Activated T-cell treated with anti-CD3 and anti-CD28 coated beads, Interleukin-2, amount 50 U/mL, for 1 hour (primary cell): ENCODE results near the gene BMP8A.
A peak's percentile ranks its signal among the peaks of the same experiment; 100 is the strongest.

ENCODE experiments used
- DNase-seq: peaks from one replicate; pipeline ENCODE4 v3.0.0-alpha.2; 2020

Gene BMP8A

DNA sequence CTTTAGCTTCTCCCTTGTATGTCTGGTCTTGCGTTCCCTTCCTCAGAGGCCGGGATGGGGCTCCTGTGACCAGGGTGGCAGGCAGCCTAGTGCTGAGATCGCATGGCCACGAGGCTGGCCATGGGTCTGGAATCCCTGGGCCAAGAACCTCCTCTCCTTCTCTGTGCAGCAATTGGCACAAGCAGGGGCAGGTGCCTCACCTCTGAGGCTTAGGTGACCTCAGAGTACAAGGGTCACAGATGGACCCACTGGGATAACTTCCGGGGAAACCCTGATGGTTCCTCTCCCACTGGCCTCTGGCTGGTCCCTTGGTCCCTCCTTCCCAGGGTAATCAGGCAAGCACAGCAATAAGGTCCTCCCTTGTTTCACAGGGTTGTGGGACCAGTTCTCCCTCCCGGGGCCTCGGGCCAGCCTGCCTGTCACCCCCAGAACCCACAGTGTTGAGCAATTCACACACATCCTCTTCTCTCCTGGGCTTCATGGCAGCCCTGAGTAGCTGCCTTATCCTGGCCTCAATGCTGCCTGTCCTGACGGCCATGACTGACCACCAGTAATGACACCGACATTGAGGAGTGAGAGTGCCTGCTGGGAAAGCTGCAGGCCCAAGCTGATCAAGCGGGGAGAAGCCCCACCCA is 38.6 kb downstream of the BMP8A start:
- DNase-seq, result no peak

DNA sequence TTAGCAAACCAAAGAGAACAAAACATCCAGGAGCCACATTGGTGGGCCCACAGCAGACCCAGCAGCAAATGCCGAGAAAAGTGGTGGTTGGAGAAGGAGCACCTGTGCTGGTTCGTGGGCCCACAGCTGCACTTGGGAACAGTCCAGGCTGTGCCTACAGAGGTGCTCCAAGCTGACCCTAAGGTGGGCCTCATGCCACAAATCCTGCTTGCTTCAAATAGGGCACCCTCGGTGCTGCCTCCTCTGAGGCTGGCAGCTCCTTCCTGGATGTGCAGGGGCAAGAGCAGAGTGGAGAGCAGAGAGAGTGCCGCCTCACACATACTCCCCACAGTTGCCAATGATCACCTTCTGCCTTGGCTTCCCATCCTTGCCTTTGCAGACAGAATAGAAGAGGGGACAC is 40.1 kb downstream of the BMP8A start:
- DNase-seq, result no peak

DNA sequence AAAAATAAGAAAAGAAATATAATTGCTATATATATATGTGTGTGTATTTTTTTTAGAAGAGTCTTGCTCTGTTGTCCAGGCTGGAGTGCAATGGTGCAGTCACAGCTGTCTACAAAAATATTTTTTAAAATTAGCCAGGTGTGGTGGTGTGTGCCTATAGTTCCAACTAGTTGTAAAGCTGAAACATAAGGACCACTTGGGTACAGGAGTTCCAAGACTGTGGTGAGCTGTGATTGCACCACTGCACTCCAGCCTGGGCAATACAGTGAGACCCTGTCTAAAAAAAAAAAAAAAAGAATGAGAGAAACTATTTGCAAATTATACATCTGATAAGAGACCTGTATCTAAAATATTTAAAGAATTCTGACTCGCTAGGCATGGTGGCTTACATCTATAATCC is 42.0 kb downstream of the BMP8A start:
- DNase-seq, result no peak

DNA sequence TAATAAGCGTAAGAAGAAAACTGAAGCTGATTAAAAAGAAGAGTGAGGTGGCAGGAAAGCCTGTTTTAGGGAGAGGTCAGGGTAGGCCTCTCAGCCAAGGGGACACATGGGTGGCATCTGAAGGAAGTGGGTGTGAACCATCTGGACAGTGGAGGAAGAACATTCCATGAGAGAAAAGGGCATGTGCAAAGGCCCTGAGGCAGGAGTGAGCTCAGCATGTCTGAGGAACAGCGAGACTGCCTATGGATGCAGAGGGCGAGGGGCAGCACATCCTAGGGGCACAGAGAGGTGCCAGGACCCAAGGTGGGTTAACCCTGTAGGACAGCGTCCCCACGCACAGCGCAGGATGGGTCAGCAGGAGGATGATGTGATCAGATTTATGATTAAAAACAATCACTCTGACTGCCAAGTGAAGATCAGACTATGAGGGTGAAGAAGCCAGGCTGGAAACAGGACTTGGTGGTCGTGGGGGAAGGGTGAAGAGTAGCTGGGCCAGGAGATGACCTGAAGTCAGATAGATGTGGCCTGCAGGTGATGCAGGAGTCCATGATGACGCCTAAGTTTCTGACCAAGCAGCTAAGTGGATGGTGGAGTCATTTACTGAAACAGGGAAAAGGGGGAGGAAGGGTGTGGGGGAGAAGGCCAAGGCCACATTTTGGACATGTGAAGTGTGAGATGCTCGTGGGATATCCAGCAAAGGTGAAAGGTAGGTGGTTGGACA is 47.3 kb downstream of the BMP8A start:
- no peak for DNase-seq

DNA sequence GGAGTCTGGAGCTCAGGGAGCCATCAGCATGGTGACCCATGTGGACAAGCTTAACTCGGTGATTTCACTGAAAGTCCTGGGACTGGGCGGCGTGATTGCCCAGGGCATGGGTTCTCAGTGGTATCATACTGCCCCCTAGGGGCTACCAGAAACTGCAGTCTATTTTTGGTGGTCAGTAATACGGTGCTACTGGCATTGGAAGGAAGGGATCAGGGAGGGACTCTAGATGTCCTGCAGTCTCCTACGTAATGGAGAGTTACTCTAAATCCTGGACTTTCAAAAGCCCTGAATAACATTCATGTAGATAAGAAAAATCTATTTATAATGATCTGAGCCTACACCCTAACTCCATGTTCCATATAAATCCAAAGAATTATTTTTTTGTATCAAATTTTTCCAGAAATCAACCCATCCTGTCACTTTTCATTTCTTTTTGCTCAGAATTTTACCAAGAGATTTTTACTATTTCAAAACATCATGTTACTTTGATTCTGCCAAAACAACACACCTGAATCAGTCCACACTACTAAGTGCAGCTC is 47.9 kb downstream of the BMP8A start:
- peak; percentile 31 for DNase-seq

DNA sequence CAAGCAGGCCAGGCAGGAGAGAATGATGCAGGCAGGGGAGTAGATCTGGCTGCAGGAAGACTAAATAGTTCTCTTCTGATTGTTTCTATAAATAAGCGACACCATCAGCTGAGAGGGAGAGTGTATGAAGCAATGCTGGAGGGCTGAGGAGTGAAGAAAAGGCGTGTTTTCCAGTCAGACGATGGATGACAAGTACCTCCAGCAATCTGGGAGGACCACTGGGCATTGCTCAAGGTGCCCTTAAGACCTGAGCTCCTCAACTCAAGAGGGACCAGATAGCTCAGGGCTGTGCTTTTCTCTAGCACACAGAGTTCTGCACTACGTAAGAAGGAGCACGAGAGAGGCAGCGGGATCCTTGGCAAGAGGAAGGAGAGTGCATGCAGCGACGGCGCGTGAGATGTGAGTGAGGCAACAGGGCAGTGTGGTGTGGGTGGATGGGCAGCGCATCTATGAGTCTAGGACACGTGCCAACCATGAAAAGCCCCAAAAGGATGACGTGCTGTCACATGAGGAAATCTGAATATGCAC is 49.1 kb downstream of the BMP8A start:
- DNase-seq, result no peak

DNA sequence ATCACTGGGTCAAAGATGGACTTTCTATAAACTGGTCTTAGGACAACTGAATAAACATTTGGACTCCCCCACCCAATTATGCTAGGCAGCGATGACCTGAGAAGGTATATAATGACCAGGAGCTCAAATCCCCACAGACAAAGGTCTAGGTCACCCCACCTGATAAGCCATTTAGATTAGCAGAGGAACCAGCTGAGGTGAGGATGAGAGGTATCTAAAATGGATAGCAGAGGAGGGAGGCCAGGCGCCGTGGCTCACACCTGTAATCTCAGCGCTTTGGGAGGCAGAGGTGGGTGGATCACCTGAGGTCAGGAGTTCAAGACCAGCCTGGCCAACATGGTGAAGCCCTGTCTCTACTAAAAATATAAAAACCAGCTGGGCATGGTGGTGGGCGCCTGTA is 51.5 kb downstream of the BMP8A start:
- DNase-seq, result no peak

DNA sequence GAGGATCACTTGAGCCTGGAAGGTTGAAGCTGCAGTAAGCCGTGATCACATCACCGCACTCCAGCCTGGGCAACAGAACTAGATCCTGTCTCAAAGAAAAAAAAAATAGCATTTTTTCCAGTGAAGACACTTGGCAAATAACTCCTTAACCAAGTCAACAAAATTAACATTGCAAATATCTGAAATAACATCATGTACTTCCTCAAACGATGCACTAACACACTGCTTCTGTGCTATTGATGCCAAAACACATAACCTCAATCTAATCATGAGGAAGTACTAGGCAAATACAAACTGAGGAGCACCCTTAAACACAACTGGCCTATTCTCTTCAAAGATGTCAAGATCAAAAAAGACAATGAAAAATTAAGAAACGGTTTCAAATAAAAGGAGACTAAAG is 52.9 kb downstream of the BMP8A start:
- DNase-seq, result no peak

DNA sequence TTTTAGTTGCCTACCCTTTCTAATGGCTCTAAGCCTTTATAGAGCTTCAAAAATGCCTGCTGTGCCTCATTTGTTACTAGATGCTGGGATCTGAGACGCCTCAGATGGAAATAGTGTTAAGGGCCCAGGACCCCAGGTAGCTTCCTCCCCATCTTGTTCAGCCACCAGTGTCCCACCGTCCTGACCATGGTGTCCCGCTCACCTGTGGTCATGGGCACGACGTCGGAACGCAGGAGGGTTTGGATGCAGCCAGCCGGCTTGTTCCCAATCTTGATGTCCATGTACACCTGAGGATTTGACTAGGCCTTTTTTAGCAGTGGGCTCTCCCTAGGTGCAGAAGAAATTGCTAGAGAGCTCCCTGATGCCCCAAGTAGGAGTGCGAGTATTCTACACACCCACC is 54.1 kb downstream of the BMP8A start:
- DNase-seq, result no peak

DNA sequence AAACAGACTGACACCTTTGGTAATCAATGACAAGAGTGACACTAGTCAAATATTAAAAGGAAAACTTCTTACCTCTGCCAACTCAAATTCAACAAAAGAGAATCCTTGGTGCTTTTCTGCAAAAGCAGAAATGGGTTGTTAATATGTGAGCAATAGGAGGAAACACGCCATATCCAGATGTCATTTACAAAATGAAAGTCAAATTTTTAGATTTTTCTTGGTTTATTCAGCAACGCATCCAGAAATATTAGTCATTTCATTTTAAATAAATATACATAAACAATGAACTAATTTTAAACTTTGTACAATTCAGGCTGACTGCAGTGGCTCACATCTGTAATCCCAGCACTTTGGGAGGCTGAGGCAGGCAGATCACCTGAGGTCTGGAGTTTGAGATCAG is 62.8 kb downstream of the BMP8A start:
- DNase-seq, result no peak

DNA sequence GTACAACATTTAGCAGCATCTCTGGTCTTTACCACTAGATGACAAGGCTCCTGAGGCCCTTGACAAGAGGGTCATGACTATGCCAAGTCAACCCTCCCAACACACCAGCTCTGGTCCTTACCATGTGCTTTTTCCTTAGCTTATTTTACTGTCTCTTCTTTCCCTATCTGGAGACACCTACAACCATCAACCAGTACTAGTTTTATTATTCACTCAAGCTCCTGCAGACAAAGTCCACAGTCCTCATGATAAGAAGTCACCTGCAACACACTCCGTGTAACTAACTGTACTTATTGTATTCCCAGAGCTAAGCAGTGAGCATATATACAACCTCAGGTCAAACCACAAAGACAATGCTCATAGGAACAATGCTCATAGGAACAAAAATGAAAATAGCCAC is 69.8 kb downstream of the BMP8A start:
- no peak for DNase-seq

DNA sequence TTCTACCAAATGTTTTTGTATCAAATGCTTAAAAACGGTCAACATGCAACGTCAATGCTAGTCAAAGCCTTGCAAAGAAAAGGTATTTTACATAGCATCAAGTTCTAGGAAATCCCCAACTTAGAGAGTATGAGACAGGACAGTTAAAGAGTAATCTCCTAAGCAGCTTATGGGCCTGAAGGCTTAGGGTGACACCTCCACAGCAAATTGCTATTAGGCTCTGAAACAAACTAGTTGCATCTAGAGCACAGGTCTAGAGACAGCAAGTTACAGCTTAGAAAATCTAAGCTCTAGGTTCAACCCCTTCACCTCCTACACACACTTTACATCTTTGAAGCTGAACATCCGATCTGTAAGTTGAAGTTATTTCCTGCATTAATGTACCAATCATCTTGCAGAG is 71.5 kb downstream of the BMP8A start:
- DNase-seq, result no peak

DNA sequence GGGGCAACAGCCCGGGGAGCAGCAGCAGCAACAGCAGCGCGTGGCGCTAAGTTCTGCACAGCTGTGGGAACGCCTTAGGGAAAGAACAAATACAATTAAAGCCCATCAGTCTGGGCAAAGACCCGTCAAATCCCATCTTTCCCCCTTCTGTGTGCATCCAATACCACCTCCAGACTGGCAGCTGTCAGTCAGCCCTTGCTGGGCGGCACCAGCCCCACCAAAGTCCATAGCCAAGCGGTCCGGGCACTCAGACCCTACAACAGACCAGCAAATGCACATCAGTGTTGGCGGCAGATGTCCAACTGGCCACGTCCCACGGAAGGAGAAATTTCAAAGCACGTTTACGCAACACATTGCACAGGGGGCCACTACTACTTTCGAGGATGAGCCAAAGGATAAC is 72.2 kb downstream of the BMP8A start:
- no peak for DNase-seq

DNA sequence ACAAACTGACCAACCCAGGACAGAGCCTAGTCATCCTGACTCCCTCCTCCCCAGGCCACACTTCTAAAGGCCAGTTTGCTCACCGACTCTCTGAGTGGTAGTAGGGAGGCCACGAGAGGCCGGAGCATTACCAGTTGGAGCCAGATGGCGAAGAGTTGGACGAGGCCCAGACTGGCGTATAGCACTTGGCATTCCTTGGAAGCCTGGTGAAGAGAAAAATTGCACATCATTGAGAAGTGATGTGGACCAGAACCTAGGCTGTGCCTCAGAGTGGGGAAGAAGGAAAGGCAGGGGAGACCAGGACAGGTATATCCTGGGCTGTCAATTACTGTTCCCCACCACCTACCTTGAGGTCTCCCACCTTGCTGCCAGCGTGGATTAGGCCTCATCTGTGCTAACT is 72.9 kb downstream of the BMP8A start:
- DNase-seq, result no peak

DNA sequence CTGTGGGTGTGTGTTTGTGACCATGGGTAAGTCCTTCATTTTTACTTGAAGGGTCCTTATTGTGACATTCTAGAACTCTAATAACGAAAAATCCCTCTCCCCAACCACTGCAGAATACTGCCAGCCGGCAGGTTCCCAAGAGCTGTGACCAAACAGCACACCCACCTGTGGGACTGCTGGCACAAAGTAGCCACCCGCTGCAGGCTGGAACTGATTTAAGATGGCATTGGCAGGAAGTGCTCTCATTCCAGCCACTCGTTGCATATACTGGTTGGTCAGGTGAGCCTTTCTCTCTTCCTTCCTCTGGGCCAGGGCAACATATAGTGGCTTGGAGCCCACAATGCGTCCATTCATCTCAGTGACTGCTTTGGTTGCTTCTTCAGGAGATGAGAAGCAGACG is 73.5 kb downstream of the BMP8A start:
- DNase-seq, result no peak

DNA sequence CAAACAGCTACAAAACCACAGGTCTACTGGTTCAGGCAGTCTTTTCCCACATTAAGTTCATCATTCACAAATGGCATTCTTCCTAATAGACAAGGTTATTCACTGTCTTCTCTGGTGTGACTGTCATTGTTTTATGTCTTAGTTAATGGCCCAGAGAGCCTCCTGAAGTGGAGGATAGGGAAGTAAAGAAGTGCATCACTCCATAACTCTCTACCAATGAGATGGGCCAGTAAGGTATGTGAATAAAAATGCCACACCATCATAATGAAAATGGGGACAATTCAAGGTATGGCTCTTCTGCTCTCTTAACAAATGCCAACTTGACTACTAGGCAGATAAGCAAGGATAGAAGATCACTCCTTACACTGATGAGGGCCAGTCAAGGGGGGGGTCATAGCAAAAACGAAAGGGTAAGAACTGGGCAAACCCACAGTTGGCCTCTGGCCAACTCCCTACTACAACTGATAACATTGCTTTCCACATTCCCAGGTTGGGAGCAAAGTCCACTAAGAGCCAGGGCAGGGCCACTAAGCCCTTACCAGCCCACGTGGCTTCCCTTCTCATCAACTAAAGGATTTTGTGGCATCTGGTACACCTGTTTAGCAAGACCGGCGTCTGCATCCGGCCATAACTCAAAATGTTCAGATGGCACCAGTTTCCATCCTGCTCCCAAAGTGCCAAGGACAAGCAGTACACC is 75.2 kb downstream of the BMP8A start:
- DNase-seq, result no peak

DNA sequence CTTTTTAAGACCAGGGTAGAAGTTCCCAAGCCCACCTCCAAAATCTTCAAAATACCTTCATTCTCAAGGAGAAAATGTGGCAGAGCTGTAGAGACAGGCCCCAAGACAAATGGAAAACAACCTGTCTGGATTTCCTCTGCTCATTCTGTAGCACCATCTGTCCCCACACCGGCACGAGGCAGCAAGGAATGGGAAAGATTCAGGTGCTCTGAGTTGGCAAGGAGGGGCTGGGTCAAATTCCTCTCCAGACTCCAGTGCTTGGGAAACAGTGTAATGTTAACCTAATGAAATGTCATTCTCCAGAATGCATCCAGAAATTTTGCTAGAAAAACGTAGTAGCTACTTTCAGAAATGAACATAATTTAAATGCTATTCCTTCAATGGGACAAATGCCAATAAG is 75.9 kb downstream of the BMP8A start:
- no peak for DNase-seq

DNA sequence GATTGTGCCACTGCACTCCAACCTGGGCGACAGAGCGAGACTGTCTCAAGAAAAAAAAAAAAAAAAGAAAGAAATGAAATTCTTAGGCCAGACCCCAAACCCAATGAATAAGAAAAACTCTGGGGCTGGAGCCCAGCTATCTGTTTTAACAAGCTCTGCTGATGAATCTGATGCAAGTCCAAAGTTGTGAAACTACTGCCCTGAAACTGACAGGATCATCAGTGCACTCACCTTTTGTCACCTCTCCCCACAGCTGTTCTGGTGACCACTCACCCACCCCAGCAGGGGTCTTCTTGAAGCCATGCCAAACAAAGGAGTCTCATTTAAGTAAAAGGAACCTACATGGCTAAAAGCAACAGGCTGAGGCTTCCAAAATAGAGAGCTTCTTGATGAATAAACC is 76.8 kb downstream of the BMP8A start:
- no peak for DNase-seq

DNA sequence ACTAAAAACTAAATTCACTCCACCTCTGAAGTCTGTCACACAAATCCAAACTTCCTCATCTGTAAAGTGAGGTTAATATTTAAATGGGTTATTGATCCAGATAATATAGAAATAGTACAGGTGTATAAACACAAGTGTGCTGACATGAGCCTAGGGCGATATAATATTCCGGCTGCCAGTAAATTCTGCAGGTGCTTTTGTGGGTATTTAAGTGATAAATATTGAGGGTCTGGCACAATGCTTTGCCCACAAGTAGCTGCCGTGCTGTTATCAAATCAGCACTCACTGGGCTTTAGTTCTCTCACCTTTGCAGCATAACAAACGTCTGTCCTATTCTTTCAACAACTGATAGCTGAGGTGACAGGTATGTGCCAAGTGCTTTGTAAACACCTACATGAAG is 77.6 kb downstream of the BMP8A start:
- no peak for DNase-seq

DNA sequence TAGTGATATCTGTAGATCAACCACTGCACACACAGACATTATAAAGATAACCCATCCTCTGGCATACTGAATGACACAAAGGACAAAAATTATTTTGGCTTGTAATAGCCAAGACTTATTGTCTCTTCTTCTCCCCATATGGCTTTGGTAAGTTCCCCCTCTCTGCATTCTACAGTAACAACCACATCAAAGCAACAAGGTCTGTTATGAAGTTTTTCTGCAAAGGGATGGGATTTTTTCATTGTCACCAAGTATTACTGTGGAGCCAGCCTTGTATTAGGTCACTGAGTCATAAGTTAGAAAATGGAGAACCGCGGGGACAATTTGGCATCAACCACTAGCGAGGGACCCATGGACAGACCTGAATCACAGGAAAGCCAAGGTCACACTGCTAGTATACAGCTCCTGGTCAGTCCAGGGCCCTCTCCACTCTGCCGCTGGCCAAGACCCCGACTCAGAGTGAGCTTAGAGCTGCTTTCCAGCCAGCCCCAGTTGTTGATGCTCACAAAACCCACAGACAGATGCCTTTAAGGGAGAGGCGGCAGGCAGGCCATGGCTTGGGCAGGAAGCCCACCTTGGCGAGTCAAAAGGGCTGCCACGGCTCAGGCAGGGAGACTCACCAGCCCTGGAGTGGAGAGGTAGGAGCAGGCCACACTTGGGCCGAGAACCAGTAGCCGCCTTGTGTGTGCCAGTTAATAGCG is 79.2 kb downstream of the BMP8A start:
- no peak for DNase-seq

DNA sequence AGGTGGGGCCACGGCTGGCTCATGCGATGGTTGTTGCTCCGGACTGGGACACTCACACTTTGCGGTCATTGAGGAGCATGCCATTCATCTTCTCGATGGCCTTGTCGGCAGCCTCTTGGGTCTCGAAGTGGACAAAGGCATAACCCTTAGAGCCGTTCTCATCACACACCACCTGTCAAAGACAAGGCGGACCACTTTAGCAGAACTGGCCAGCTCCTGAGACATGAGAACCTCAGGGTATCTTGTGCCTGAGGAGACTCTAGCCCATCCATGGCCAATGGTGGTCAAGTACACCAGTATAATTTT is 79.7 kb downstream of the BMP8A start:
- no peak for DNase-seq

DNA sequence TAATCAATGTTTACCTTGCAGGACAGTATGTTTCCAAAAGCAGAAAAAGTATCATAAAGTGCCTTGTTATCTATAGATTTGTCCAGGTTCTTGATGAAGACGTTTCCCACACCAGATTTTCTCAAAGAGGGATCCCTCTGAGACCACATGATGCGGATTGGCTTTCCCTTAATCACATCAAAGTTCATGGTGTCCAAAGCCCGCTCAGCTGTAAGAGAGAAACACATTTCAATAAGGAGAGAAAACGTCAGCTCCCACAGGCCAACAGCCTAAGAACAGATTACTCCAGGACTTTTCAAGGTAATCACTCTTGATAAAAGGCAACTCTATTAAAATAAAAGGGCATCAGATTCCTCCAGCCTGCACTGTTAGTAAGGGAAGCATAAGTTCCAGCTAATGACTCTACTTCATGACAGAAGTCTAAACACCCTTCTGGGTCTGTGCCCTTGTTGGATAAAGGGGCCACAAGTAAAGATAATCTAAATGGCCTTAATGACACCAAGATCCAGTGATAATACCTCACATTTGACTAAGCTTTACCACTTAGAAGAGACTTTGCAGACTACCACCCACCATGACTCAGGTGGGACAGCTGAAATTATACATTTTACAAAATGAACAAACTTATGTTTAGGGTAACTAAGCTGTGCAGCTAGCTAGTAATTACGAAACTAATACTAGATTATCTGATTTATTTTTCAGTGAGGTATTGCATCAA is 81.1 kb downstream of the BMP8A start:
- DNase-seq, result no peak

DNA sequence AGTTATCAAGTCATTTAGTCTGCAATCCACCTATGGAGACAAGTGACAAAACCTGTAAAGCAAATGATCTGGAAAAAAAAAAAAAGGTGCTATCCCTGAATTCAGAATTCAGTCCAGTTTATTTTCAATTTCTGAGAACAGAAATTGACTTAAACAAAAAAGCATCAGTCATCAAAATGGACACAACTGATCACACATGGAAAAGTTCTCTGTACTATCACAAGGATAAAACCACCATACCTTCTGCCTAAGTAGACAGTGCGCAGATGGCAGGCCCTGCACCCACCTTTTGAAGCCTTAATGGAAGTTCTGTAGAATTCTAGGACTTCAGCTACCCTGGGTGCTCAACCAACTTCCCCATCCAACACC is 81.6 kb downstream of the BMP8A start:
- DNase-seq, result no peak
